Upper lobe of left lung (tissue), 4 donors: ENCODE data around the gene ABHD4.

Source experiments
- EP300 ChIP-seq, 4 donors: sonication (generic); formaldehyde crosslinking; IDR thresholded peaks; one replicate each; pipeline ENCODE4 v1.5.1; 2017; ENCODE audit warnings: antibody characterized with exemption in 4 of 4, control low read depth in 2 of 4
- POLR2A ChIP-seq, 4 donors: fragments of 450-650 bp; IDR thresholded peaks; one replicate each; pipeline ENCODE4 v1.5.1; 2016 to 2017; ENCODE audit warnings: antibody characterized with exemption in 4 of 4, mild to moderate bottlenecking in 2 of 4
- POLR2AphosphoS5 ChIP-seq, 2 donors: sonication (generic); formaldehyde crosslinking; IDR thresholded peaks; one replicate each; pipeline ENCODE4 v1.5.1; 2017; ENCODE audit warnings: antibody characterized with exemption in 2 of 2
- TF ChIP-seq, protein P1 (sequence below), 6 experiments: fragments of 450-650 bp in 4 of 6; fragments of 200-600 bp in 2 of 6; sonication (generic) in 2 of 6; IDR thresholded peaks; one replicate each; pipeline ENCODE4 v1.5.1; 2016 to 2019; ENCODE audit warnings: antibody characterized with exemption in 6 of 6

DNA sequence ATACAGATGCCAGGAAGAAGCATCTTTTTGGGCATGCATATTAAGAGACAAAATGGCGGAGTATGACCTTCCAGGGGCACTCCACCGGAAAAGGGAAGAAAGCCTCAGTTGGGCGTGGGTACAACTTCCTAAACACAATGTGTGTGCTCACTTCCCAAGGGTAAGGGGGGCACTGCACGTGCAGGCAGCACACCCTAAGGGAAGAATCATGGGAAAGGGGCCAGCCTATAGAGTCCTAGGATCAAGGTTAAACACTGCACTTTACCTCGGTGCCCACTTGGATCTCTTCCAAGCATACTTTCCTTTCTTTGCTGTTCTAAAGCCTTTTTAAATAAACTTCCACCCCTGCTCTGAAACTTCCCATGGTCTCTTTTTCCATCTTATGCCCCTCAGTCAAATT, 31.3 kb downstream of the ABHD4 start:
- TF ChIP-seq POLR2AphosphoS5 (IDR thresholded peaks at IDR 0.05) (no peak), POLR2A (IDR thresholded peaks at IDR 0.05) (no peak), EP300 (IDR thresholded peaks at IDR 0.05) (no peak)
- TF ChIP-seq, protein P1, sequence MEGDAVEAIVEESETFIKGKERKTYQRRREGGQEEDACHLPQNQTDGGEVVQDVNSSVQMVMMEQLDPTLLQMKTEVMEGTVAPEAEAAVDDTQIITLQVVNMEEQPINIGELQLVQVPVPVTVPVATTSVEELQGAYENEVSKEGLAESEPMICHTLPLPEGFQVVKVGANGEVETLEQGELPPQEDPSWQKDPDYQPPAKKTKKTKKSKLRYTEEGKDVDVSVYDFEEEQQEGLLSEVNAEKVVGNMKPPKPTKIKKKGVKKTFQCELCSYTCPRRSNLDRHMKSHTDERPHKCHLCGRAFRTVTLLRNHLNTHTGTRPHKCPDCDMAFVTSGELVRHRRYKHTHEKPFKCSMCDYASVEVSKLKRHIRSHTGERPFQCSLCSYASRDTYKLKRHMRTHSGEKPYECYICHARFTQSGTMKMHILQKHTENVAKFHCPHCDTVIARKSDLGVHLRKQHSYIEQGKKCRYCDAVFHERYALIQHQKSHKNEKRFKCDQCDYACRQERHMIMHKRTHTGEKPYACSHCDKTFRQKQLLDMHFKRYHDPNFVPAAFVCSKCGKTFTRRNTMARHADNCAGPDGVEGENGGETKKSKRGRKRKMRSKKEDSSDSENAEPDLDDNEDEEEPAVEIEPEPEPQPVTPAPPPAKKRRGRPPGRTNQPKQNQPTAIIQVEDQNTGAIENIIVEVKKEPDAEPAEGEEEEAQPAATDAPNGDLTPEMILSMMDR (IDR thresholded peaks at IDR 0.05): no peak
